PC-9 (cell line): ENCODE data around the gene ICAM2. TPM values are rescaled to one million over a fixed set of nuclear protein-coding genes. Genes with fewer than 3 reads are reported as not detected.

ENCODE experiments used
- BruUV-seq: library from RNA; stranded (reverse); fragments of 400-500 nt; replicated peaks from 2 replicates; lab custom pipeline; 2021; lab: Mats Ljungman, UMichigan
- CTCF ChIA-PET: fragments of 300-600 bp; sonication (Branson Sonifier 250); formaldehyde crosslinking; loops from one replicate; lab custom pipeline; 2022; ENCODE audit warnings: antibody characterized with exemption; lab: Charles Lee
- POLR2A ChIA-PET: fragments of 300-600 bp; sonication (Branson Sonifier 250); formaldehyde crosslinking; loops from one replicate; lab custom pipeline; 2022; ENCODE audit warnings: antibody characterized with exemption; ENCODE audit not compliant: unreplicated experiment; lab: Charles Lee
- DNase-seq, 2 experiments: peaks; one replicate each; pipeline versions ENCODE4 v3.0.0 to v3.0.0-alpha.2; 2015 to 2022; ENCODE audit warnings: mixed read lengths in 1 of 2
- H2AFZ ChIP-seq: fragments of 200-600 bp; sonication (generic); 2 replicates; pipeline ENCODE4 v1.8.1; 2017; ENCODE audit warnings: antibody characterized with exemption
- H3F3A ChIP-seq: fragments of 200-600 bp; sonication (generic); 2 replicates; pipeline ENCODE4 v1.8.1; 2017; ENCODE audit warnings: antibody characterized with exemption, mild to moderate bottlenecking, low read depth; ENCODE audit not compliant: insufficient read depth
- H3K27ac ChIP-seq: fragments of 200-600 bp; sonication (generic); 2 replicates; pipeline ENCODE4 v1.6.1; 2016; ENCODE audit warnings: mixed run types
- H3K27me3 ChIP-seq: fragments of 200-600 bp; sonication (generic); 2 replicates; pipeline ENCODE4 v1.6.1; 2016; ENCODE audit warnings: low read depth, mixed run types; ENCODE audit not compliant: insufficient read depth
- H3K36me3 ChIP-seq: fragments of 200-600 bp; sonication (generic); 2 replicates; pipeline ENCODE4 v1.6.1; 2016; ENCODE audit warnings: low read depth, mixed run types
- H3K4me1 ChIP-seq: fragments of 200-600 bp; sonication (generic); replicated peaks from 2 replicates; pipeline ENCODE4 v1.6.1; 2016; ENCODE audit warnings: mixed run types; ENCODE audit not compliant: insufficient read depth
- H3K4me2 ChIP-seq: fragments of 200-600 bp; sonication (generic); 2 replicates; pipeline ENCODE4 v1.6.1; 2017; ENCODE audit warnings: mixed run types
- H3K4me3 ChIP-seq: fragments of 200-600 bp; sonication (generic); 2 replicates; pipeline ENCODE4 v1.6.1; 2016; ENCODE audit warnings: mixed run types
- H3K79me2 ChIP-seq: fragments of 200-600 bp; sonication (generic); 2 replicates; pipeline ENCODE4 v1.6.1; 2017; ENCODE audit warnings: low read depth, mixed run types
- H3K9me2 ChIP-seq: fragments of 200-600 bp; sonication (generic); 2 replicates; pipeline ENCODE4 v1.8.1; 2017; ENCODE audit warnings: mild to moderate bottlenecking; ENCODE audit not compliant: insufficient read depth
- H3K9me3 ChIP-seq: fragments of 200-600 bp; sonication (generic); 2 replicates; pipeline ENCODE4 v1.8.1; 2016; ENCODE audit warnings: low read depth; ENCODE audit not compliant: insufficient read depth
- H4K20me1 ChIP-seq: fragments of 200-600 bp; sonication (generic); 2 replicates; pipeline ENCODE4 v1.8.1; 2017; ENCODE audit not compliant: insufficient read depth
- CTCF ChIP-seq: fragments of 200-600 bp; sonication (generic); conservative IDR thresholded peaks from 2 replicates; pipeline ENCODE4 v1.6.1; 2017; ENCODE audit warnings: mixed run types, antibody characterized with exemption, mild to moderate bottlenecking, moderate library complexity
- EZH2 ChIP-seq: fragments of 200-600 bp; sonication (generic); IDR thresholded peaks from 2 replicates; pipeline ENCODE4 v1.8.0; 2017; ENCODE audit warnings: antibody characterized with exemption, low read depth
- intact Hi-C: fragments of 100-400 bp; cut with micrococcal nuclease; formaldehyde crosslinking; loops from one replicate; pipeline ENCODE4 v1.10.0; 2022; ENCODE audit not compliant: unreplicated experiment
- total RNA-seq: library from RNA; stranded (reverse); gene quantifications from 2 replicates; pipeline ENCODE4 v1.2.3, GENCODE V29; 2021

ICAM2 gene
- total RNA-seq, 1 experiment from 2014 or later, result 7.8 TPM

- no peak overlapping the region for H3K27ac ChIP-seq
These were observed 8.5 kb upstream of the ICAM2 start for GRCh38 chr17:64028874-64029464.

GRCh38 chr17:64025732-64026294 lies 5.4 kb upstream of the ICAM2 start:
- Histone ChIP-seq H3F3A (peaks cover 6% of the 10 kb centered on the region; the same call in 1 of the 2 replicates), H3K9me3 (no peaks in the 10 kb centered on the region), H3K36me3 (no peaks in the 10 kb centered on the region), H2AFZ (0 out of 2 replicates have a peak overlapping the region, but pooled peaks have one; percentile 69), H3K79me2 (no peaks in the 10 kb centered on the region), H3K4me1 (0 out of 2 replicates have a peak, but pooled peaks cover 4% of the 10 kb centered on the region), H3K27me3 (no peaks in the 10 kb centered on the region), H3K9me2 (no peaks in the 10 kb centered on the region), H3K4me3 (peak overlapping the region; percentile 16; the same call in 1 of the 2 replicates), H3K27ac (no peak overlapping the region), H4K20me1 (no peaks in the 10 kb centered on the region), H3K4me2 (peak overlapping the region; percentile 69)
- intact Hi-C loops, result loop anchor here (1.0 kb wide), 2 partner anchors 75 to 107 kb away; no protein-coding TSS in a partner anchor
- ChIA-PET POLR2A (no interaction called here), CTCF (interaction anchor here (0.6 to 3.2 kb wide), 9 partner anchors 20 to 396 kb away, joined by 3 to 15 read pairs (median 4); no protein-coding TSS in a partner anchor)
- peak; percentile 57 to 77 for DNase-seq
- no peak for TF ChIP-seq EZH2
- TF ChIP-seq CTCF, result peak; percentile 96
- BruUV-seq, result no TSS peak

More at GRCh38 chr17:64028874-64029464, 8.5 kb upstream of the ICAM2 start:
- no peak overlapping the region for H3K4me2 ChIP-seq
- no peak overlapping the region for H2AFZ ChIP-seq
- H3K4me1 ChIP-seq, result 0 out of 2 replicates have a peak, but pooled peaks cover 4% of the 10 kb centered on the region
- BruUV-seq, result no TSS peak
- no peaks in the 10 kb centered on the region for H4K20me1 ChIP-seq
- intact Hi-C loops, result loop anchor here (1.0 kb wide), 2 partner anchors 104 to 253 kb away; no protein-coding TSS in a partner anchor
- ChIA-PET CTCF (interaction anchor here (0.6 to 4.3 kb wide), 7 partner anchors 88 to 390 kb away, joined by 3 to 71 read pairs (median 4); no protein-coding TSS in a partner anchor), POLR2A (interaction anchor here (0.6 kb wide), 2 partner anchors 75 to 99 kb away, joined by 3 to 11 read pairs; no protein-coding TSS in a partner anchor)
- H3F3A ChIP-seq, result peaks cover 6% of the 10 kb centered on the region; the same call in 1 of the 2 replicates
- H3K36me3 ChIP-seq, result no peaks in the 10 kb centered on the region
- no peaks in the 10 kb centered on the region for H3K79me2 ChIP-seq
- no peaks in the 10 kb centered on the region for H3K9me3 ChIP-seq
- H3K27me3 ChIP-seq, result no peaks in the 10 kb centered on the region
- H3K9me2 ChIP-seq, result no peaks in the 10 kb centered on the region
- H3K4me3 ChIP-seq, result no peak overlapping the region
- DNase-seq, result peak; percentile 46 to 54
- TF ChIP-seq CTCF (peak; percentile 87), EZH2 (no peak)
